ENCODE measurements around the gene C11orf91. TPM values are rescaled to one million over a fixed set of nuclear protein-coding genes. Genes with fewer than 3 reads are reported as not detected.

C11orf91 gene
- total RNA-seq, 1 experiment from 2014 or later, result 1.3 TPM

GRCh38 chr11:33657757-33658156, 42.9 kb downstream of the C11orf91 start:
- TF ChIP-seq SIN3A (IDR thresholded peaks at IDR 0.05; ENCODE audit: borderline replicate concordance, insufficient read depth, low read depth, low read length) (no peak), POLR2AphosphoS5 (IDR thresholded peaks at IDR 0.05; ENCODE audit: low read depth, low read length) (no peak), TCF7L2 (IDR thresholded peaks at IDR 0.05; ENCODE audit: low read depth, low read length) (no peak)
- TF ChIP-seq, protein P1, sequence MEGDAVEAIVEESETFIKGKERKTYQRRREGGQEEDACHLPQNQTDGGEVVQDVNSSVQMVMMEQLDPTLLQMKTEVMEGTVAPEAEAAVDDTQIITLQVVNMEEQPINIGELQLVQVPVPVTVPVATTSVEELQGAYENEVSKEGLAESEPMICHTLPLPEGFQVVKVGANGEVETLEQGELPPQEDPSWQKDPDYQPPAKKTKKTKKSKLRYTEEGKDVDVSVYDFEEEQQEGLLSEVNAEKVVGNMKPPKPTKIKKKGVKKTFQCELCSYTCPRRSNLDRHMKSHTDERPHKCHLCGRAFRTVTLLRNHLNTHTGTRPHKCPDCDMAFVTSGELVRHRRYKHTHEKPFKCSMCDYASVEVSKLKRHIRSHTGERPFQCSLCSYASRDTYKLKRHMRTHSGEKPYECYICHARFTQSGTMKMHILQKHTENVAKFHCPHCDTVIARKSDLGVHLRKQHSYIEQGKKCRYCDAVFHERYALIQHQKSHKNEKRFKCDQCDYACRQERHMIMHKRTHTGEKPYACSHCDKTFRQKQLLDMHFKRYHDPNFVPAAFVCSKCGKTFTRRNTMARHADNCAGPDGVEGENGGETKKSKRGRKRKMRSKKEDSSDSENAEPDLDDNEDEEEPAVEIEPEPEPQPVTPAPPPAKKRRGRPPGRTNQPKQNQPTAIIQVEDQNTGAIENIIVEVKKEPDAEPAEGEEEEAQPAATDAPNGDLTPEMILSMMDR (IDR thresholded peaks at IDR 0.05), result no peak
- TF ChIP-seq, protein P2, sequence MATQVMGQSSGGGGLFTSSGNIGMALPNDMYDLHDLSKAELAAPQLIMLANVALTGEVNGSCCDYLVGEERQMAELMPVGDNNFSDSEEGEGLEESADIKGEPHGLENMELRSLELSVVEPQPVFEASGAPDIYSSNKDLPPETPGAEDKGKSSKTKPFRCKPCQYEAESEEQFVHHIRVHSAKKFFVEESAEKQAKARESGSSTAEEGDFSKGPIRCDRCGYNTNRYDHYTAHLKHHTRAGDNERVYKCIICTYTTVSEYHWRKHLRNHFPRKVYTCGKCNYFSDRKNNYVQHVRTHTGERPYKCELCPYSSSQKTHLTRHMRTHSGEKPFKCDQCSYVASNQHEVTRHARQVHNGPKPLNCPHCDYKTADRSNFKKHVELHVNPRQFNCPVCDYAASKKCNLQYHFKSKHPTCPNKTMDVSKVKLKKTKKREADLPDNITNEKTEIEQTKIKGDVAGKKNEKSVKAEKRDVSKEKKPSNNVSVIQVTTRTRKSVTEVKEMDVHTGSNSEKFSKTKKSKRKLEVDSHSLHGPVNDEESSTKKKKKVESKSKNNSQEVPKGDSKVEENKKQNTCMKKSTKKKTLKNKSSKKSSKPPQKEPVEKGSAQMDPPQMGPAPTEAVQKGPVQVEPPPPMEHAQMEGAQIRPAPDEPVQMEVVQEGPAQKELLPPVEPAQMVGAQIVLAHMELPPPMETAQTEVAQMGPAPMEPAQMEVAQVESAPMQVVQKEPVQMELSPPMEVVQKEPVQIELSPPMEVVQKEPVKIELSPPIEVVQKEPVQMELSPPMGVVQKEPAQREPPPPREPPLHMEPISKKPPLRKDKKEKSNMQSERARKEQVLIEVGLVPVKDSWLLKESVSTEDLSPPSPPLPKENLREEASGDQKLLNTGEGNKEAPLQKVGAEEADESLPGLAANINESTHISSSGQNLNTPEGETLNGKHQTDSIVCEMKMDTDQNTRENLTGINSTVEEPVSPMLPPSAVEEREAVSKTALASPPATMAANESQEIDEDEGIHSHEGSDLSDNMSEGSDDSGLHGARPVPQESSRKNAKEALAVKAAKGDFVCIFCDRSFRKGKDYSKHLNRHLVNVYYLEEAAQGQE (IDR thresholded peaks at IDR 0.05; ENCODE audit: insufficient read depth in 1 of 2, low read depth in 2 of 2, low read length in 1 of 2), result no peak
- Histone ChIP-seq H3K27me3 (ENCODE audit: control insufficient read depth, insufficient read depth, low read length) (no peaks in the 10 kb centered on the region), H3K4me1 (ENCODE audit: control insufficient read depth, insufficient read depth, low read length) (no peaks in the 10 kb centered on the region), H3K36me3 (ENCODE audit: control insufficient read depth, insufficient read depth, low read length) (no peaks in the 10 kb centered on the region), H3K27ac (ENCODE audit: low read length) (no peak overlapping the region), H3K4me3 (ENCODE audit: low read depth in 2 of 2, low read length in 2 of 2) (no peak overlapping the region), H3K9me3 (ENCODE audit: control insufficient read depth, insufficient read depth, low read depth, low read length) (no peaks in the 10 kb centered on the region)
- DNase-seq (ENCODE audit: low read depth, low spot score), result no peak
- intact Hi-C loops (cut with micrococcal nuclease; ENCODE audit: unreplicated experiment) (no loop called here), in situ Hi-C loops (cut with HindIII; ENCODE audit: low pct_unique_long_range_greater_than_20kb, low sequenced_read_pairs) (no loop called here)
- ChIA-PET CTCF (no interaction called here), POLR2A (no interaction called here)
- no TSS peak for BruUV-seq (replicated peaks)
- no peak for ATAC-seq

GRCh38 chr11:33656768-33657167, 43.9 kb downstream of the C11orf91 start:
- H3K4me3 ChIP-seq (ENCODE audit: low read depth in 2 of 2, low read length in 2 of 2), result no peak overlapping the region
- DNase-seq (ENCODE audit: low read depth, low spot score) (no peak), ATAC-seq (no peak)
- in situ Hi-C loops (cut with HindIII; ENCODE audit: low pct_unique_long_range_greater_than_20kb, low sequenced_read_pairs) (no loop called here), intact Hi-C loops (cut with micrococcal nuclease; ENCODE audit: unreplicated experiment) (no loop called here)
- TF ChIP-seq TCF7L2 (IDR thresholded peaks at IDR 0.05; ENCODE audit: low read depth, low read length) (no peak), SIN3A (IDR thresholded peaks at IDR 0.05; ENCODE audit: borderline replicate concordance, insufficient read depth, low read depth, low read length) (no peak), POLR2AphosphoS5 (IDR thresholded peaks at IDR 0.05; ENCODE audit: low read depth, low read length) (no peak)
- TF ChIP-seq, protein P1 (IDR thresholded peaks at IDR 0.05), result no peak
- TF ChIP-seq, protein P2 (IDR thresholded peaks at IDR 0.05; ENCODE audit: insufficient read depth in 1 of 2, low read depth in 2 of 2, low read length in 1 of 2), result no peak
- POLR2A ChIA-PET, result no interaction called here
- CTCF ChIA-PET, result no interaction called here
- no peaks in the 10 kb centered on the region for H3K36me3 ChIP-seq (ENCODE audit: control insufficient read depth, insufficient read depth, low read length)
- no peaks in the 10 kb centered on the region for H3K4me1 ChIP-seq (ENCODE audit: control insufficient read depth, insufficient read depth, low read length)
- no peak overlapping the region for H3K27ac ChIP-seq (ENCODE audit: low read length)
- no peaks in the 10 kb centered on the region for H3K27me3 ChIP-seq (ENCODE audit: control insufficient read depth, insufficient read depth, low read length)
- H3K9me3 ChIP-seq (ENCODE audit: control insufficient read depth, insufficient read depth, low read depth, low read length), result no peaks in the 10 kb centered on the region
- BruUV-seq (replicated peaks), result no TSS peak
